HepG2 (cell line): Measurements from ENCODE around the gene TMEM217. TPM values are rescaled to one million over a fixed set of nuclear protein-coding genes. Genes with fewer than 3 reads are reported as not detected.
A peak's percentile ranks its signal among the peaks of the same experiment; 100 is the strongest.

Experiments
- ATAC-seq: fragments of 200-7000 bp; cut with Tn5 transposase; 3 replicates; pipeline ENCODE4 v1.9.1; 2020; ENCODE audit warnings: mild to moderate bottlenecking, moderate library complexity
- BruUV-seq: library from RNA; stranded (reverse); fragments of 400-500 nt; replicated peaks from 2 replicates; lab custom pipeline; 2021; lab: Mats Ljungman, UMichigan
- CTCF ChIA-PET: fragments of 300-600 bp; formaldehyde crosslinking; extraction: SDS; loops from one replicate; lab custom pipeline; 2021; ENCODE audit warnings: low total read pairs, inconsistent platforms, low intra/inter-chr PET ratio; lab: Yijun Ruan, JAX
- POLR2A ChIA-PET: fragments of 350-600 bp; sonication (Branson Sonifier 250); formaldehyde crosslinking; loops from one replicate; lab custom pipeline; 2020; ENCODE audit warnings: antibody characterized with exemption, inconsistent platforms; lab: Yijun Ruan, JAX
- DNase-seq: peaks from one replicate; pipeline ENCODE4 v3.0.0-alpha.2; 2015; ENCODE audit warnings: low spot score
- FAIRE-seq: peaks from 3 replicates; lab custom pipeline; 2011; peaks lifted over from hg19 to GRCh38; lab: Jason Lieb, UNC
- H2AFZ ChIP-seq: one replicate; pipeline ENCODE4 v1.6.1; 2011; ENCODE audit warnings: low read length, inconsistent platforms
- H3K27ac ChIP-seq: fragments of 300-600 bp; 3 replicates; pipeline ENCODE4 v1.8.0; 2011; ENCODE audit warnings: mixed run types, mild to moderate bottlenecking, mixed read lengths, low read length, inconsistent platforms; ENCODE audit not compliant: insufficient read depth; ENCODE audit errors: extremely low read length
- H3K27me3 ChIP-seq, 2 experiments: fragments of 200-600 bp in 1 of 2; 2 replicates in 1 of 2; 3 replicates in 1 of 2; pipeline versions ENCODE4 v1.6.0 to v1.8.0; 2011; ENCODE audit warnings: low read length in 2 of 2, mild to moderate bottlenecking in 2 of 2, moderate library complexity in 2 of 2, inconsistent platforms in 1 of 2; ENCODE audit not compliant: insufficient read depth in 2 of 2, control insufficient read depth in 1 of 2
- H3K36me3 ChIP-seq, 2 experiments: fragments of 200-600 bp in 1 of 2; replicated peaks in 1 of 2; 2 replicates in 1 of 2; 3 replicates in 1 of 2; pipeline versions ENCODE4 v1.5.1 to v1.8.0; 2011; ENCODE audit warnings: low read length in 2 of 2, inconsistent platforms in 1 of 2; ENCODE audit not compliant: insufficient read depth in 2 of 2, control insufficient read depth in 1 of 2
- H3K4me1 ChIP-seq: 2 replicates; pipeline ENCODE4 v1.5.1; 2012; ENCODE audit warnings: low read length, inconsistent platforms; ENCODE audit not compliant: insufficient read depth
- H3K4me2 ChIP-seq: 2 replicates; pipeline ENCODE4 v1.6.0; 2011; ENCODE audit warnings: low read depth, low read length, inconsistent platforms
- H3K4me3 ChIP-seq, 3 experiments: fragments of 200-600 bp in 1 of 3; sonication (generic), shearing (Covaris generic) in 1 of 3; replicated peaks in 1 of 3; 2 replicates each; pipeline ENCODE4 v1.5.1; 2011 to 2016; ENCODE audit warnings: low read length in 3 of 3, inconsistent platforms in 2 of 3, low read depth in 2 of 3, mild to moderate bottlenecking in 2 of 3, control low read depth in 1 of 3, mixed read lengths in 1 of 3; ENCODE audit not compliant: insufficient read depth in 1 of 3
- H3K79me2 ChIP-seq: one replicate; pipeline ENCODE4 v1.6.1; 2011; ENCODE audit warnings: low read length, inconsistent platforms; ENCODE audit not compliant: insufficient read depth
- H3K9ac ChIP-seq: 2 replicates; pipeline ENCODE4 v1.6.0; 2011; ENCODE audit warnings: mild to moderate bottlenecking, low read depth, low read length, inconsistent platforms; ENCODE audit not compliant: insufficient read depth
- H3K9me3 ChIP-seq: 2 replicates; pipeline ENCODE4 v1.5.1; 2012; ENCODE audit warnings: mild to moderate bottlenecking, low read length
- H4K20me1 ChIP-seq: 2 replicates; pipeline ENCODE4 v1.6.0; 2011; ENCODE audit warnings: inconsistent platforms, mild to moderate bottlenecking, low read length, moderate library complexity; ENCODE audit not compliant: insufficient read depth
- BHLHE40 ChIP-seq: IDR thresholded peaks from 2 replicates; pipeline ENCODE4 v1.6.1; 2011; ENCODE audit warnings: low read length, improper control_type of control experiment
- MXD4 ChIP-seq: IDR thresholded peaks from 2 replicates; pipeline ENCODE4 v1.6.1; 2016; ENCODE audit warnings: mild to moderate bottlenecking, missing biosample characterization, missing genetic modification reagents
- RCOR2 ChIP-seq: IDR thresholded peaks from 2 replicates; pipeline ENCODE4 v1.6.1; 2016; ENCODE audit warnings: missing biosample characterization, missing genetic modification reagents
- RELA ChIP-seq: sonication (generic); formaldehyde crosslinking; IDR thresholded peaks from 2 replicates; pipeline ENCODE4 v1.4.0; 2020; ENCODE audit warnings: missing genetic modification reagents
- RORA ChIP-seq: sonication (generic); formaldehyde crosslinking; IDR thresholded peaks from 2 replicates; pipeline ENCODE4 v1.5.0; 2020; ENCODE audit warnings: mild to moderate bottlenecking, missing genetic modification reagents, moderate library complexity
- SYNCRIP ChIP-seq: fragments of 200-400 bp; formaldehyde crosslinking; IDR thresholded peaks from 2 replicates; pipeline ENCODE4 v1.6.1; 2018; ENCODE audit warnings: mild to moderate bottlenecking, low read depth, low read length; ENCODE audit not compliant: insufficient read depth
- ZBTB4 ChIP-seq: sonication (generic); formaldehyde crosslinking; IDR thresholded peaks from 2 replicates; pipeline ENCODE4 v1.4.0; 2020; ENCODE audit warnings: missing genetic modification reagents, mild to moderate bottlenecking, borderline replicate concordance
- ZBTB7A ChIP-seq: sonication (generic); formaldehyde crosslinking; IDR thresholded peaks from 2 replicates; pipeline ENCODE4 v1.8.0; 2022; ENCODE audit warnings: mild to moderate bottlenecking, missing genetic modification reagents
- ZNF546 ChIP-seq: sonication (generic); formaldehyde crosslinking; conservative IDR thresholded peaks from 2 replicates; pipeline ENCODE4 v1.8.1; 2023; ENCODE audit warnings: mild to moderate bottlenecking, missing genetic modification reagents
- ZNF562 ChIP-seq: sonication (generic); formaldehyde crosslinking; IDR thresholded peaks from 2 replicates; pipeline ENCODE4 v1.8.0; 2022; ENCODE audit warnings: missing genetic modification reagents, borderline replicate concordance
- ZNF577 ChIP-seq: sonication (generic); formaldehyde crosslinking; IDR thresholded peaks from 2 replicates; pipeline ENCODE4 v1.4.0; 2020; ENCODE audit warnings: mild to moderate bottlenecking, low read depth, missing genetic modification reagents, borderline replicate concordance
- ZNF816 ChIP-seq: sonication (generic); formaldehyde crosslinking; IDR thresholded peaks from 2 replicates; pipeline ENCODE4 v1.8.0; 2022; ENCODE audit warnings: missing genetic modification reagents, mild to moderate bottlenecking, borderline replicate concordance
- ZNF879 ChIP-seq: sonication (generic); formaldehyde crosslinking; IDR thresholded peaks from 2 replicates; pipeline ENCODE4 v1.8.1; 2023; ENCODE audit warnings: missing genetic modification reagents
- ZXDC ChIP-seq: sonication (generic); formaldehyde crosslinking; IDR thresholded peaks from 2 replicates; pipeline ENCODE4 v1.5.0; 2020; ENCODE audit warnings: mild to moderate bottlenecking, missing genetic modification reagents
- WGBS: methylation state at CpG from one replicate; pipeline ENCODE4 v1.1.6; 2017; ENCODE audit warnings: low lambda C conversion rate; 5-methylcytosine and 5-hydroxymethylcytosine counted together
- in situ Hi-C: cut with HindIII; loops from 2 replicates; pipeline ENCODE4 v1.10.0; 2017; ENCODE audit warnings: low pct_unique_long_range_greater_than_20kb; ENCODE audit not compliant: extremely low pct_ligation_motif_present
- intact Hi-C: fragments of 100-400 bp; cut with micrococcal nuclease; formaldehyde crosslinking; loops from one replicate; pipeline ENCODE4 v1.10.0; 2022; ENCODE audit not compliant: unreplicated experiment
- polyA plus RNA-seq, 8 experiments: library from polyadenylated mRNA; depleted of rRNA in 3 of 8; stranded (reverse) in 7 of 8; unstranded in 1 of 8; fragments of >200 nt; fragmentation: Illumina TruSeq in 4 of 8; extraction: Trizol in 4 of 8; gene quantifications; 2 replicates each; pipeline versions ENCODE4 v1.2.1 to v1.2.3, GENCODE V29; 2011 to 2016; ENCODE audit warnings: low read depth in 4 of 8, missing spikeins in 1 of 8, mixed read lengths in 1 of 8; ENCODE audit not compliant: insufficient read depth in 1 of 8
- total RNA-seq, 5 experiments: library from RNA; depleted of rRNA; stranded (reverse); fragments of >200 nt; fragmentation: Illumina TruSeq; extraction: Trizol; gene quantifications; 2 replicates each; pipeline ENCODE4 v1.2.3, GENCODE V29; 2016; ENCODE audit warnings: low read depth in 1 of 5
- TF ChIP-seq, protein P1 (sequence below): sonication (generic); formaldehyde crosslinking; IDR thresholded peaks from 2 replicates; pipeline ENCODE4 v1.4.0; 2020; ENCODE audit warnings: mild to moderate bottlenecking, missing genetic modification reagents

Gene TMEM217
- total and polyA plus RNA-seq, 2 of the 13 experiments (the other 11 are each of a cell fraction or from before 2014, with no cell fraction given), result 2.3 to 3.4 TPM

GRCh38 chr6:37168811-37169495, 89.0 kb downstream of the TMEM217 start:
- peak overlapping the region; percentile 91 for H3K4me2 ChIP-seq
- ChIA-PET CTCF (interaction anchor here (1.3 to 3.9 kb wide), 2 partner anchors 110 to 117 kb away, joined by 3 to 41 read pairs; no protein-coding TSS in a partner anchor), POLR2A (interaction anchor here (0.7 to 10.3 kb wide), 30 partner anchors 8 to 490 kb away, joined by 3 to 234 read pairs (median 5); partner anchors contain the start of genes CDKN1A, MTCH1, TBC1D22B and TMEM217)
- no peaks in the 10 kb centered on the region; a peak in 1 of 5 replicates for H3K27me3 ChIP-seq
- intact Hi-C loops (loop anchor here (2.0 kb wide), 1 partner anchor 14 kb away; no protein-coding TSS in a partner anchor), in situ Hi-C loops (no loop called here)
- ATAC-seq, result peak; percentile 10
- FAIRE-seq, result no peak
- BruUV-seq, result TSS peak; percentile 60
- H3K27ac ChIP-seq, result peak overlapping the region; percentile 78
- peak overlapping the region; percentile 48 to 75 (median 67) for H3K4me3 ChIP-seq
- H3K4me1 ChIP-seq, result peaks cover 60% of the 10 kb centered on the region
- peaks cover 28% of the 10 kb centered on the region for H4K20me1 ChIP-seq
- H3K36me3 ChIP-seq, result peaks cover 16 to 28% of the 10 kb centered on the region in 2 experiments
- H3K79me2 ChIP-seq, result peaks cover 42% of the 10 kb centered on the region
- no peak for DNase-seq
- H3K9me3 ChIP-seq, result no peaks in the 10 kb centered on the region
- no peak overlapping the region for H2AFZ ChIP-seq
- WGBS, result 7% methylated on average over 29 of the region's 29 CpGs
- peak overlapping the region; percentile 74 for H3K9ac ChIP-seq
- TF ChIP-seq RELA (CRISPR knock-in tag), result 0 out of 2 replicates have a peak, but pooled peaks have one; percentile 55
- TF ChIP-seq ZBTB4 (CRISPR knock-in tag), result no peak
- TF ChIP-seq ZXDC, result no peak
- no peak for TF ChIP-seq BHLHE40
- no peak for TF ChIP-seq ZNF562
- TF ChIP-seq MXD4 (CRISPR knock-in tag), result no peak
- TF ChIP-seq, protein P1, sequence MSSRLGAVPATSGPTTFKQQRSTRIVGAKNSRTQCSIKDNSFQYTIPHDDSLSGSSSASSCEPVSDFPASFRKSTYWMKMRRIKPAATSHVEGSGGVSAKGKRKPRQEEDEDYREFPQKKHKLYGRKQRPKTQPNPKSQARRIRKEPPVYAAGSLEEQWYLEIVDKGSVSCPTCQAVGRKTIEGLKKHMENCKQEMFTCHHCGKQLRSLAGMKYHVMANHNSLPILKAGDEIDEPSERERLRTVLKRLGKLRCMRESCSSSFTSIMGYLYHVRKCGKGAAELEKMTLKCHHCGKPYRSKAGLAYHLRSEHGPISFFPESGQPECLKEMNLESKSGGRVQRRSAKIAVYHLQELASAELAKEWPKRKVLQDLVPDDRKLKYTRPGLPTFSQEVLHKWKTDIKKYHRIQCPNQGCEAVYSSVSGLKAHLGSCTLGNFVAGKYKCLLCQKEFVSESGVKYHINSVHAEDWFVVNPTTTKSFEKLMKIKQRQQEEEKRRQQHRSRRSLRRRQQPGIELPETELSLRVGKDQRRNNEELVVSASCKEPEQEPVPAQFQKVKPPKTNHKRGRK (CRISPR knock-in tag), result peak; percentile 32; the same call in 1 of the 2 replicates
- TF ChIP-seq ZNF879, result peak; percentile 64; the same call in 1 of the 2 replicates
- no peak for TF ChIP-seq ZNF546
- no peak for TF ChIP-seq RCOR2 (CRISPR knock-in tag)
- TF ChIP-seq RORA (CRISPR knock-in tag), result 0 out of 2 replicates have a peak, but pooled peaks have one; percentile 7
- peak; percentile 9 for TF ChIP-seq ZNF816 (CRISPR knock-in tag)
- TF ChIP-seq SYNCRIP, result no peak
- TF ChIP-seq ZBTB7A (CRISPR knock-in tag), result no peak; the same call in 1 of the 2 replicates
- no peak for TF ChIP-seq ZNF577
